ENCODE data around the gene ATF3. TPM values are rescaled to one million over a fixed set of nuclear protein-coding genes. Genes with fewer than 3 reads are reported as not detected.

ATF3 gene, protein sequence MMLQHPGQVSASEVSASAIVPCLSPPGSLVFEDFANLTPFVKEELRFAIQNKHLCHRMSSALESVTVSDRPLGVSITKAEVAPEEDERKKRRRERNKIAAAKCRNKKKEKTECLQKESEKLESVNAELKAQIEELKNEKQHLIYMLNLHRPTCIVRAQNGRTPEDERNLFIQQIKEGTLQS
- total RNA-seq: 10 to 100 TPM in 3 of 4 donors, 1 to 10 TPM in 1; 10.0 to 38.0 (median 17.2) TPM

DNA sequence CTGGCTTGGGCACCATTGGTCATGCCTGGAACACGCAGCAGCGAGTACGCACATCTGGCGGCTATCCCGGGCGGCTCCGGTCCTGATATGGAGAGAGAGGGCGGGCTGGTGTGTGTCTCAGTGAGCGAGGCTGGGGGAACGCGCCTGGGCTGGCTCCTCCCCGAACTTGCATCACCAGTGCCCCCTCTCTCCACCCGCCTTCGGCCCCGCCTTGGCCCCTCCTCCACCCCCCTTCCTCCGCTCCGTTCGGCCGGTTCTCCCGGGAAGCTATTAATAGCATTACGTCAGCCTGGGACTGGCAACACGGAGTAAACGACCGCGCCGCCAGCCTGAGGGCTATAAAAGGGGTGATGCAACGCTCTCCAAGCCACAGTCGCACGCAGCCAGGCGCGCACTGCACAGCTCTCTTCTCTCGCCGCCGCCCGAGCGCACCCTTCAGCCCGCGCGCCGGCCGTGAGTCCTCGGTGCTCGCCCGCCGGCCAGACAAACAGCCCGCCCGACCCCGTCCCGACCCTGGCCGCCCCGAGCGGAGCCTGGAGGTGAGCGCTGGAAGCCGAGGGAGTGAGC is at the start of gene ATF3:
Gene ATF3 (plus strand): TSS at position 370 of the 567 bp plus-strand sequence. CDS start 6,261 bp downstream, outside the sequence.
- H3K9me3 ChIP-seq: no peaks in the 10 kb centered on the region
- H3K27me3 ChIP-seq: peaks cover 0 to 8% of the 10 kb centered on the region in 2 donors
- peak; percentile 81 to 99 (median 98) for DNase-seq
- TF ChIP-seq, protein P1, sequence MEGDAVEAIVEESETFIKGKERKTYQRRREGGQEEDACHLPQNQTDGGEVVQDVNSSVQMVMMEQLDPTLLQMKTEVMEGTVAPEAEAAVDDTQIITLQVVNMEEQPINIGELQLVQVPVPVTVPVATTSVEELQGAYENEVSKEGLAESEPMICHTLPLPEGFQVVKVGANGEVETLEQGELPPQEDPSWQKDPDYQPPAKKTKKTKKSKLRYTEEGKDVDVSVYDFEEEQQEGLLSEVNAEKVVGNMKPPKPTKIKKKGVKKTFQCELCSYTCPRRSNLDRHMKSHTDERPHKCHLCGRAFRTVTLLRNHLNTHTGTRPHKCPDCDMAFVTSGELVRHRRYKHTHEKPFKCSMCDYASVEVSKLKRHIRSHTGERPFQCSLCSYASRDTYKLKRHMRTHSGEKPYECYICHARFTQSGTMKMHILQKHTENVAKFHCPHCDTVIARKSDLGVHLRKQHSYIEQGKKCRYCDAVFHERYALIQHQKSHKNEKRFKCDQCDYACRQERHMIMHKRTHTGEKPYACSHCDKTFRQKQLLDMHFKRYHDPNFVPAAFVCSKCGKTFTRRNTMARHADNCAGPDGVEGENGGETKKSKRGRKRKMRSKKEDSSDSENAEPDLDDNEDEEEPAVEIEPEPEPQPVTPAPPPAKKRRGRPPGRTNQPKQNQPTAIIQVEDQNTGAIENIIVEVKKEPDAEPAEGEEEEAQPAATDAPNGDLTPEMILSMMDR (IDR thresholded peaks at IDR 0.05): peak in 1 of 6 experiments; percentile 2
- peak; percentile 99 for TF ChIP-seq POLR2A (IDR thresholded peaks at IDR 0.05)
- peak within 1 kb of the TSS; percentile 71 to 99 (median 97) for H3K27ac ChIP-seq
- H3K4me1 ChIP-seq: peaks cover 3 to 44% (median 16%) of the 10 kb centered on the region in 4 donors
- peak within 1 kb of the TSS; percentile 63 to 88 (median 79) for H3K4me3 ChIP-seq
- no peaks in the 10 kb centered on the region for H3K36me3 ChIP-seq

DNA sequence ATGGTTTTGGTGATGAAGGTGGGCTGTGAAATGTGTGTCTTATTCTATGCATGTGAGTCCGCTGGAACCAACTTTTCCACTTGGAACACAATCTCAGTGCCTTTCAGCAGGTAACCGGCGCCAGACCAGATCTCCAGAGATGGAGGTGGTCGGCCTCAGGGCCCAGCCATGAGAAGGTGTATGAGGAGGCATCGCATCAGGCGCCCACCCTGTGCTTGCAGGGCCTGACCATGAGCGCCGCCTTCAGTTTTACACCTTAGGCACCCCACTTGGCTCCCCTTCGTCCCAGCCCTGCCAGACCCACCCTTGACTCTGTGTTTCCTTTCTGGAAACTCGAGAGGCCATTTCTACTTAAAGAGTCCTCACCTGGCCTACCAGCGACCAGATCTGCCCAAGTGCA is 48.6 kb upstream of the ATF3 start:
- no peak overlapping the region for H3K4me3 ChIP-seq
- H3K9me3 ChIP-seq: no peaks in the 10 kb centered on the region
- peaks cover 0 to 4% (median 0%) of the 10 kb centered on the region in 4 donors for H3K4me1 ChIP-seq
- H3K27ac ChIP-seq: peak overlapping the region in 1 of 4 donors; percentile 89
- no peaks in the 10 kb centered on the region for H3K27me3 ChIP-seq
- no peak for DNase-seq
- no peaks in the 10 kb centered on the region for H3K36me3 ChIP-seq
- no peak for TF ChIP-seq POLR2A (IDR thresholded peaks at IDR 0.05)
- TF ChIP-seq, protein P1 (IDR thresholded peaks at IDR 0.05): no peak

DNA sequence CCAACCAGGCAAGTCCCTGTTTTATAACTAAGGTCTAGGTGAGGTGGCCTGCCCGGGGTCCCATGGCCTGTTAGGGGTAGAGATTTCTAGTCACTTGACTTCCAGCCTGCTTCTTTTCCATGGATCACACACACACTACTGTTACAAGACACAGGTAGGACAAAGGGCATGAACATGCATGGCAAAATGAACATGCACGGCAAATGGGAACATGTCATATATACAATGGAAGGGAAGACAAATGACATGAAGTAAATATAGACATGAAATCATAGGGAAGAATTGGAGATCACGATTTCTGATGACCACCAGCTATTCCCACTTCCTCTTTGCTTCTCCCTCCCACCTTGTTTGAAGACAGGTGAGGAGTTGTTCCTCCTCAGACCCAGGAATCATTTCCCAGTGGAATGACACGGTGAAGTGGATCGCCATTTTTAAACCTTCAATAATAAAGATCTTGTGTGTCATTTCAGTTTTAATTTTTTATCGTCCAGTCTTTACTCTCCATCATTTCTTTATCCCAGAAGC is 47.6 kb upstream of the ATF3 start:
- peak overlapping the region in 2 of 4 donors; percentile 22 to 42 for H3K27ac ChIP-seq

DNA sequence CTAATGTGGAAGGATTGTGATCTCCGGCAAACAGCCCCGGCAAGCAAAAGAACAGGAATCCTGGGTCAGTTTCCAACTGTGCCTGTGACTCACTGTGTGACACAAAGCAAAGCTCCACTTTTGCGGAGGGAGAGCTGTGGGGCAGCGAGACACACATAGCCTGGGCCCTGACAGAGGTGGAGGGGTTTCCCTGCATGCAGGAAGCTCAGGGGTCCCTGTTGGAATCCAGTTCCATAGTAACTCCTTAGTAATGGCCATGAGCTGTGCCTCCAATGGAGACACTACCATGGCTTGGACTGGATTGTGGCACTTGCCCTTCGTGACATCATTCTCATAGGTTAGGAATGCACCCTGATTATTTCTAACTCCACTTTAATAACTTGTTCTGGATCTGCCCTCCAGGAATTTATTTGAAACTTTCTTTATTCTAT is 47.0 kb upstream of the ATF3 start:
- H3K36me3 ChIP-seq: no peaks in the 10 kb centered on the region
- no peaks in the 10 kb centered on the region for H3K9me3 ChIP-seq
- no peaks in the 10 kb centered on the region for H3K27me3 ChIP-seq
- H3K4me1 ChIP-seq: peaks cover 0 to 4% (median 0%) of the 10 kb centered on the region in 4 donors
- no peak for TF ChIP-seq POLR2A (IDR thresholded peaks at IDR 0.05)
- TF ChIP-seq, protein P1 (IDR thresholded peaks at IDR 0.05): no peak
- peak overlapping the region in 2 of 4 donors; percentile 22 to 42 for H3K27ac ChIP-seq
- no peak overlapping the region for H3K4me3 ChIP-seq
- no peak for DNase-seq

More for the DNA sequence above, 47.6 kb upstream of the ATF3 start:
- Histone ChIP-seq H3K9me3 (no peaks in the 10 kb centered on the region), H3K36me3 (no peaks in the 10 kb centered on the region), H3K4me3 (no peak overlapping the region), H3K27me3 (no peaks in the 10 kb centered on the region), H3K4me1 (peaks cover 0 to 4% (median 0%) of the 10 kb centered on the region in 4 donors)
- DNase-seq: no peak
- no peak for TF ChIP-seq POLR2A (IDR thresholded peaks at IDR 0.05)
- TF ChIP-seq, protein P1 (IDR thresholded peaks at IDR 0.05): no peak

DNA sequence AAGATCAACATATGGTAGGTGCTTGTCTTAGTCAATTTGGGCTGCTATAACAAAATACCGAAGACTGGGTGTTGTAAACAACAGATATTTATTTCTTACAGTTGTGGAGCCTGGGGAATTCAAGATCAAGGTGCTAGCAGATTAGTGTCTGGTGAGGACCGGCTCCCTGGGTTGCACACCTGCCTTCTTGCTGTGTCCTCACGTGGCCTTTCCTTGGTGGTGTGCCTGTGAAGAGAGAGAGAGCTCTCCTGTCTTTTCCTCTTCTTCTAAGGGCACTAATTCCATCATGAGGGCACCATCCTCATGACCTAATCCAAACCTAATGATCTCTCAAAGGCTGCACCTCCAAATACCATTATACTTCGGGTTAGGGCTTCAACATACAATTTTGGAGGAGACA is 45.8 kb upstream of the ATF3 start:
- no peaks in the 10 kb centered on the region for H3K27me3 ChIP-seq
- H3K4me1 ChIP-seq: peaks cover 0 to 10% (median 0%) of the 10 kb centered on the region in 4 donors
- no peak for DNase-seq
- no peak for TF ChIP-seq POLR2A (IDR thresholded peaks at IDR 0.05)
- TF ChIP-seq, protein P1 (IDR thresholded peaks at IDR 0.05): no peak
- H3K4me3 ChIP-seq: no peak overlapping the region
- no peak overlapping the region for H3K27ac ChIP-seq
- no peaks in the 10 kb centered on the region for H3K9me3 ChIP-seq
- H3K36me3 ChIP-seq: no peaks in the 10 kb centered on the region
